UCSD-AML1 (cell line): ENCODE measurements around the gene IBTK.
"Not testable (repeated sequence)": the region's sequence is repeated elsewhere in the genome, so short reads cannot be mapped to it uniquely, and the experiment has no call there.

Experiments
- DNase-seq: peaks from one replicate; lab custom pipeline; 2025; ENCODE audit not compliant: unreplicated experiment; lab: John Stamatoyannopoulos, UW

The IBTK gene

GRCh38 chr6:82248273-82248735, 760 bp upstream of the IBTK start:
- DNase-seq: no peak

GRCh38 chr6:82246802-82247504, 591 bp downstream of the IBTK start:
- peak; percentile 79 for DNase-seq

DNA sequence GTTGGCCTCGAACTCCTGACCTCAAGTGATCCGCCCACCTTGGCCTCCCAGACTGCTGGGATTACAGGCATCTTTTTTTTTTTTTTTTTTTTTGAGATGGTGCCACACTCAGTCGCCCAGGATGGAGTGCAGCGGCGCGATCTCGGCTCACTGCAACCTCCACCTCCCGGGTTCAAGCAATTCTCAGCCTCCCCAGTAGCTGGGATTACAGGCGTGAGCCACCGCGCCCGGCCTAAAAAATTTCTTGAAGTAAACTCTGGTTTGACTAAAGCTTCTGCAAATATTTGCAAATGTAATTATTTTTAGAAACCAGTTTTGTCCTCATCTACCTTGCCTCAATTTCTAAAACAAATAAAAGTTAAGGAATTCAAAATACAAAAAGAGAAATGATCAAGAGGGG, 1.2 kb downstream of the IBTK start:
- no peak for DNase-seq

GRCh38 chr6:82245376-82245775, 2.2 kb downstream of the IBTK start:
- DNase-seq: no peak

GRCh38 chr6:82243884-82244283, 3.7 kb downstream of the IBTK start:
- DNase-seq: no peak

- no peak for DNase-seq
Observed at GRCh38 chr6:82240186-82240585, 7.4 kb downstream of the IBTK start.

DNA sequence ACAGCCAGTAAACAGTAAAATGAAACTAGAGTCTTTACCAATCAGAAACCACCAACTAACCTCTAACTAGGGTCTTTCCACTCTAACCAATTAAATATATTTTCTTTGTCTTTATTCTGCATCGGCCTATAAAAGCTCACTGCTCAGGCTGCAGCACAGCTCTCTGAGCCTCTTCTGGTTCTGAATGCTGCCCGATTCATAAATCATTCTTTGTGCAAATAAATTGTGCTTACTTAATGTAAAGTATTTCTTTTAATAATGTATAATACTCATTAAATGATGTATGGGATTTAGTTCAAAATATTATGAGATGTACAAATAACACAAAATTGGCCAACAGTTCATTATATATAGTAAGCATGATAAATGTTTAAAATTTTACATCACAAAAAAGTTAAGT, 7.9 kb downstream of the IBTK start:
- no peak for DNase-seq

- DNase-seq: no peak
Observed at GRCh38 chr6:82237013-82237412, 10.5 kb downstream of the IBTK start.

DNA sequence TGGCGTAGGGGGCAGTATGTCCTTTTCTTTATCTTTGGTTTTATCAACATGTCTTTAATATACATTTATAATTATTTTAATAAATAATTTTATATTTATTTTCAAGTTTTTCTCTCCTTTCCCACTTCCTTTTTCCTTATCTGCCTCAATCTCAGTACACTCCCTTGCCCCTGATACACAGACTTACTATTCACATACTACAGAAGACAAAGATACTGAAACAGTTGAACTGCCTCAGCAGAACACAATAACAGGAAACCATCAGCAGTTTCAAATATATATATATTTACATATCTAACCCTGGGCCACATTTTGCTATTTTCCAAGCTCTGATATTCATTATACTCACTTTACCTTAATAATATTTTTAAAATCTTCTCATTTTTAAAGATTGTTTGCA, 19.8 kb downstream of the IBTK start:
- no peak for DNase-seq

DNA sequence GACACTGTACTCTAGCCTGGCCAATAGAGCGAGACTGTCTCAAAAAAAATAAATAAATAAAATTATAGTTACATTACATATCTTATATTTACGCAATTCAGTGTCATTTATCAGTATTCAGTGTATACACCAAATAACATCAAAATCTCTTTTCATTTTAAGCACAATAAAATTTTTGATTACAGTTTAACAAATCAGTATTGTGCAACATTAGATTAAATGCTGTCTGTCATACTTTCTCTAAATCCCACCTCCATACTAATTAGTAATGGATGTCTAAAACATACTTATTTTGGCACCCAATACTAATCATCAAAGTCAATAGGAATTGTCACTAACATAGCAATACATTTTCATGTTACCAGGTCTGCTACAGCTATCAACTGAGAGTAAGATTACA, 27.4 kb downstream of the IBTK start:
- no peak for DNase-seq

DNA sequence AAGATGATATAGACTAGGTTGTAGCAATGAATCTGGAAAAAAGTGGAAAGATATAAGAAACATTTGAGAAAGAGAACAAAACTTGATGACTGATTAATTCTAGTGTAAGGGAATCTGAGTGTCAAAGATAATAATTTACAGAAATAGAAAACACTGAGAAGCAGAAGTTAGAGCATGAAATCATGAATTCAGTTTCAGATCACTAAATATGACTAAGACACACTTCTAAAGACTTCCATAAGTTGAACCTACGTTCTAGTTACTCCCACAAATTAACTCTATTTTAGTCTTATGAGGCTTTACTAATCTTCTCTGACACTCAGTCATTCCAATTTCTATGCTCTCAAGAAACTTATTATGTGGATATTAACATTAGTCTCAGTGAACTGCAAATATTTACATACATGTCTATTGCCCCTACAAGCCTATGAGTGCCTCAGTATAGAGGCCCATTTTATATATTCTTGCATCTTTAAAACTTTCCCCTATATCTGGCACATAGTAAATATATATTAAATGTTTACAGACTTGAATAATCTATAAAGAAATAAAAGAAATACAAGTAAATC, 30.4 kb downstream of the IBTK start:
- no peak for DNase-seq

- DNase-seq: no peak
Observed at GRCh38 chr6:82216549-82216948, 31.0 kb downstream of the IBTK start.

DNA sequence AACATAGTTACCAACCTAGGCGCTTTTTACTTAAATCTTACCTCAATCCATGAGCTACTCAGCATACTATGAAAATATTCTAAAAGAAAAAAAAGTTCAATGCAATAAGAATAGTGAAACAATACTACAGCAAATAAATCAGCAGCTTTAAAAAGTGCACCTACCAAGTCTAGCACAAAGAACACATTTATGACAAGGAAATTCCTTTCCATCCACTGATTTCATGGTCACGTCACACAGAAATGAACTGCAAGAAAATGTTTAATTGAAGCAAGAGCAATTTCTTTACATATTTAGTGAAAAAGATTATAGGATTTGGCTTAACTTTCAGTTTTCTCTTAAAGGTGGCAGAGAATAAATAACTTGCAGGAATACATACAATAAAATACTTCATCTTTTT, 36.2 kb downstream of the IBTK start:
- no peak for DNase-seq

DNA sequence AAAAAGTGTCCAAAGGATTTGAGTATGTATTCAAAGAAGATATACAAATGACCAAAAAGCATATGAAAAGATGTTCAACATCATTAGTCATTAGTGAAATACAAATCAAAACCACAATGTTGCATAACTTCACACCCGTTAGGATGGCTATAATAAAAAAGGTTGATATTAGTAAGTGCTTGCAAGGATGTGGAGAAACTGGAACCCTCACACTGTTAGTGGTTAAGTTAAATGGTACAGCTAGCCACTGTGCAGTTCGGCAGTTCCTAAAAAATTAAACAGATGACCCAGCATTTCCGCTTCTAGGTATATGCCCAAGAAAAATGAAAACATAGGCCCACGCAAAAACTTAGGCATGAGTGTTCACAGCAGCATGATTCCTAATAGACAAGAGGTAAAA, 38.6 kb downstream of the IBTK start:
- no peak for DNase-seq

GRCh38 chr6:82205930-82206392, 41.6 kb downstream of the IBTK start:
- no peak for DNase-seq

- no peak for DNase-seq
Observed at GRCh38 chr6:82204020-82204419, 43.5 kb downstream of the IBTK start.

DNA sequence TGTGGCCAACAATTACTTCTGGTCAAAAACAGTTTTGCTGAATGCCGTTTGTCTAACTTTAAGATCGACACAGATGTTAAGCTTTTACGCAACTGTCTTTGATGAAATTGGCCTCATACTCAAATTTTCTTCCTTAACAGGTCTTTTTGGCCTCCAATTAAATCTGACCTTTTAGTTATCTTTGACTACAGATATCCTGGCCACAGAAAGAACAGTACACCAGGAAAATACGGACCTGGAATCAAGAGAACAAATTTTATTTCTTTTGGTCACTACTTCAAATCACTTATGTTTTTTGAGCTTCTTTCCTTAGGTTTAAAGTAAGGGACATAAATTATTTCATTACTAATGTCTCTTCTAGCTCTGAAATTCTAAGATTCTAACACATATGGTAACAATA, 49.8 kb downstream of the IBTK start:
- no peak for DNase-seq

GRCh38 chr6:82197245-82197644, 50.3 kb downstream of the IBTK start:
- DNase-seq: not testable (repeated sequence)

DNA sequence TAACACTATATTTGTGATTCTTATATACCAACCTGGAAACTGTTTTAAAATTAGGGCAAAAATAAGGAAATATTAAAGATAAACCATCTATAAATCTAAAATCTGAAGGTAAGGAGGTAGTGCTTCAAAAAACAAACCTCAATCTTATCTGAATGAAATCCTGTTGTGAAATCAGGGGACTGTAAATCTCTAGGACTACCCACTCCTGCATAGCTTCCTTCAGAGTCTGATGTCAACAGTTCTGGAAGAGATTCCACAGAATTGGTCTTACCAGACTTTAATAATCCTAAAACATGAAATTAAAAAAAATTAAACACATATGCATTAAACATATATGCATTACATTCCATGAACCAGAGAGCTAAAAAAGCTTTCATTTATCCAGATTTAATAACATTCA, 51.4 kb downstream of the IBTK start:
- no peak for DNase-seq

DNA sequence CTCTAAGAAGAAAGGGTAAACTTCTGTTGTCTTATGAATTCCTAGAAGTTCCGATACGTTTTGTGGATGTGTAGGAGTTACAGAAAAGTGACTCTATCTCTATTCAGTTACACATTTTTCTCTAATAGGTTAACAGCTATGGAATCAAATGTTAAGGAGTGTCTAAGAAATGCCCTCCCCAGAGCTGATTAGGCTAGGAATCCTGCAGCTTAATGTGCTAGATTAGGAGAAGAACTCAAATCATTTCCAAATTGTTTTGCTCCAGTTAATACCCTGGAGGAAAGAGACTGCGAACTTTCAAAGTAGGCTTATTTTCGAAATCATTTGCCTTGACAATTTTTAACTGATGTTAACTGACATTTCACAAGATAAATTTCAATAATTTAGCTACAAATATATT, 51.9 kb downstream of the IBTK start:
- no peak for DNase-seq

GRCh38 chr6:82185948-82186535, 61.5 kb downstream of the IBTK start:
- no peak for DNase-seq

- DNase-seq: no peak
Observed at GRCh38 chr6:82183642-82184282, 63.8 kb downstream of the IBTK start.
